ENCODE measurements around the gene RPS6KA2.
A peak's percentile ranks its signal among the peaks of the same experiment; 100 is the strongest.

Gene RPS6KA2

GRCh38 chr6:166629628-166630027, 2.6 kb upstream of the RPS6KA2 start:
- TF ChIP-seq CTCF (IDR thresholded peaks at IDR 0.05; ENCODE audit: low read depth, low read length, missing control alignments): no peak
- DNase-seq (ENCODE audit: low read depth): no peak
- no peak overlapping the region for H3K4me3 ChIP-seq (ENCODE audit: low read depth, low read length)

GRCh38 chr6:166627875-166628801, 1.1 kb upstream of the RPS6KA2 start:
- TF ChIP-seq CTCF (IDR thresholded peaks at IDR 0.05; ENCODE audit: low read depth, low read length, missing control alignments): no peak
- H3K4me3 ChIP-seq (ENCODE audit: low read depth, low read length): peak overlapping the region; percentile 61
- DNase-seq (ENCODE audit: low read depth): no peak

GRCh38 chr6:166626177-166627032, 646 bp downstream of the RPS6KA2 start:
- no peak for DNase-seq (ENCODE audit: low read depth)
- no peak for TF ChIP-seq CTCF (IDR thresholded peaks at IDR 0.05; ENCODE audit: low read depth, low read length, missing control alignments)
- peak overlapping the region; percentile 76 for H3K4me3 ChIP-seq (ENCODE audit: low read depth, low read length)

GRCh38 chr6:166625356-166625755, 1.7 kb downstream of the RPS6KA2 start:
- no peak for DNase-seq (ENCODE audit: low read depth)
- H3K4me3 ChIP-seq (ENCODE audit: low read depth, low read length): no peak overlapping the region
- TF ChIP-seq CTCF (IDR thresholded peaks at IDR 0.05; ENCODE audit: low read depth, low read length, missing control alignments): no peak

GRCh38 chr6:166624275-166624674, 2.8 kb downstream of the RPS6KA2 start:
- TF ChIP-seq CTCF (IDR thresholded peaks at IDR 0.05; ENCODE audit: low read depth, low read length, missing control alignments): no peak
- DNase-seq (ENCODE audit: low read depth): no peak

GRCh38 chr6:166623318-166623717, 3.7 kb downstream of the RPS6KA2 start:
- TF ChIP-seq CTCF (IDR thresholded peaks at IDR 0.05; ENCODE audit: low read depth, low read length, missing control alignments): no peak
- DNase-seq (ENCODE audit: low read depth): no peak
- no peak overlapping the region for H3K4me3 ChIP-seq (ENCODE audit: low read depth, low read length)

More at GRCh38 chr6:166624275-166624674, 2.8 kb downstream of the RPS6KA2 start:
- no peak overlapping the region for H3K4me3 ChIP-seq (ENCODE audit: low read depth, low read length)

All from GM12864 (cell line).